ENCODE data around the gene DMD.
"Not testable (repeated sequence)": the region's sequence is repeated elsewhere in the genome, so short reads cannot be mapped to it uniquely, and the experiment has no call there.

The DMD gene

DNA sequence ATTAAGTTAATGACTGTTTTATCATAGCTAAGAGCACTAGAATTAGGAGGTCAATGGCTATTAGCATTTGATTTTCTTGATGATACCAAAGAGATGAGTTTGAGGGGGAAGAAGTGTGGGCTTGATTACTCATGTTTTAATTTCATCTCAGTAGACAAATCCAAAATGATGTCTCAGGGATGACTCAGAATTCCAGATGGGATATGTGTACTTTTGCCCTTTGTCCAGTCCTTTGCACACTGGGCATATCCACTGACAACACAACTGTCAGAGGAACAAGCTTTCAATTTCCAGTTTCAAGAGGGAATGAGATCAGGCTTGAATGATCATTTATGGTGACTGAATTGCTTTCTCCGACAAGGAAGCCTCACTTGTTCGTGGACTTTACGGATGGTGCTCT is 1814.2 kb downstream of the DMD start:
- TF ChIP-seq, protein P1, sequence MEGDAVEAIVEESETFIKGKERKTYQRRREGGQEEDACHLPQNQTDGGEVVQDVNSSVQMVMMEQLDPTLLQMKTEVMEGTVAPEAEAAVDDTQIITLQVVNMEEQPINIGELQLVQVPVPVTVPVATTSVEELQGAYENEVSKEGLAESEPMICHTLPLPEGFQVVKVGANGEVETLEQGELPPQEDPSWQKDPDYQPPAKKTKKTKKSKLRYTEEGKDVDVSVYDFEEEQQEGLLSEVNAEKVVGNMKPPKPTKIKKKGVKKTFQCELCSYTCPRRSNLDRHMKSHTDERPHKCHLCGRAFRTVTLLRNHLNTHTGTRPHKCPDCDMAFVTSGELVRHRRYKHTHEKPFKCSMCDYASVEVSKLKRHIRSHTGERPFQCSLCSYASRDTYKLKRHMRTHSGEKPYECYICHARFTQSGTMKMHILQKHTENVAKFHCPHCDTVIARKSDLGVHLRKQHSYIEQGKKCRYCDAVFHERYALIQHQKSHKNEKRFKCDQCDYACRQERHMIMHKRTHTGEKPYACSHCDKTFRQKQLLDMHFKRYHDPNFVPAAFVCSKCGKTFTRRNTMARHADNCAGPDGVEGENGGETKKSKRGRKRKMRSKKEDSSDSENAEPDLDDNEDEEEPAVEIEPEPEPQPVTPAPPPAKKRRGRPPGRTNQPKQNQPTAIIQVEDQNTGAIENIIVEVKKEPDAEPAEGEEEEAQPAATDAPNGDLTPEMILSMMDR (conservative IDR thresholded peaks at IDR 0.05): no peak
- TF ChIP-seq ZFX (IDR thresholded peaks at IDR 0.05): no peak
- H3K27ac ChIP-seq: no peak overlapping the region

GRCh38 chrX:31392513-31392912 is 1818.8 kb downstream of the DMD start:
- TF ChIP-seq, protein P1 (conservative IDR thresholded peaks at IDR 0.05): no peak
- no peak overlapping the region for H3K27ac ChIP-seq

- TF ChIP-seq, protein P1 (conservative IDR thresholded peaks at IDR 0.05): no peak
- no peak for TF ChIP-seq ZFX (IDR thresholded peaks at IDR 0.05)
- H3K27ac ChIP-seq: no peak overlapping the region
Observed at GRCh38 chrX:31388946-31389345, 1822.4 kb downstream of the DMD start.

GRCh38 chrX:31384471-31384870 is 1826.9 kb downstream of the DMD start:
- TF ChIP-seq, protein P1 (conservative IDR thresholded peaks at IDR 0.05): no peak
- TF ChIP-seq ZFX (IDR thresholded peaks at IDR 0.05): no peak
- H3K27ac ChIP-seq: no peak overlapping the region

DNA sequence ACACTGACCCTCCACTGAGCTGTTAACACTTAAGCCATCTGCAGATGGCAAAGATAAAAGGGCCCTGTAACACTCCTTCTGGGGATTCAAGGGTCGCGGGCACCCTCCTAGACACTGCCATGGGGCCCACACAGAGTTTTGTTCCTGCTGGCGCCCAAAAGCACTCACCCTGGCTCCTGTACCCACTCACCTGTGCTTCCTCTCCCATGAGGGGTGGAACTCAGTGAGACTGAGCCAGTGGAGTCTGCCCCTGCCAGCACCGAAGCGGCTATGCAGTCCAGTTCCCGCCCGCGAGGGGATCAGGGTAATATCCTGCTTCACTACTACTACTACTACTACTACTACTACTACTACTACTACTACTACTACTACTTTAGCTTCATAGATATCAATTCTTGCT is 1827.4 kb downstream of the DMD start:
- TF ChIP-seq, protein P1 (conservative IDR thresholded peaks at IDR 0.05): no peak
- no peak for TF ChIP-seq ZFX (IDR thresholded peaks at IDR 0.05)
- no peak overlapping the region for H3K27ac ChIP-seq

- not testable (repeated sequence) for H3K27ac ChIP-seq
Observed at GRCh38 chrX:31378973-31379372, 1832.4 kb downstream of the DMD start.

DNA sequence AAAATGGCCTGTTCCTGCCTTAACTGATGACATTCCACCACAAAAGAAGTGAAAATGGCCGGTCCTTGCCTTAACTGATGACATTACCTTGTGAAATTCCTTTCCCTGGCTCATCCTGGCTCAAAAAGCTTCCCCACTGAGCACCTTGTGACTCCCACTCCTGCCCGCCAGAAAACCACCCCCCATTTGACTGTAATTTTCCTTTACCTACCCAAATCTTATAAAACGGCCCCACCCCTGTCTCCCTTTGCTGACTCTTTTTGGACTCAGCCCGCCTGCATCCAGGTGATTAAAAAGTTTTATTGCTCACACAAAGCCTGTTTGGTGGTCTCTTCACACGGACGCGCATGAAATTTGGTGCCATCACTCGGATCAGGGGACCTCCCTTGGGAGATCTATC is 1833.5 kb downstream of the DMD start:
- H3K27ac ChIP-seq: peak overlapping the region; percentile 38

DNA sequence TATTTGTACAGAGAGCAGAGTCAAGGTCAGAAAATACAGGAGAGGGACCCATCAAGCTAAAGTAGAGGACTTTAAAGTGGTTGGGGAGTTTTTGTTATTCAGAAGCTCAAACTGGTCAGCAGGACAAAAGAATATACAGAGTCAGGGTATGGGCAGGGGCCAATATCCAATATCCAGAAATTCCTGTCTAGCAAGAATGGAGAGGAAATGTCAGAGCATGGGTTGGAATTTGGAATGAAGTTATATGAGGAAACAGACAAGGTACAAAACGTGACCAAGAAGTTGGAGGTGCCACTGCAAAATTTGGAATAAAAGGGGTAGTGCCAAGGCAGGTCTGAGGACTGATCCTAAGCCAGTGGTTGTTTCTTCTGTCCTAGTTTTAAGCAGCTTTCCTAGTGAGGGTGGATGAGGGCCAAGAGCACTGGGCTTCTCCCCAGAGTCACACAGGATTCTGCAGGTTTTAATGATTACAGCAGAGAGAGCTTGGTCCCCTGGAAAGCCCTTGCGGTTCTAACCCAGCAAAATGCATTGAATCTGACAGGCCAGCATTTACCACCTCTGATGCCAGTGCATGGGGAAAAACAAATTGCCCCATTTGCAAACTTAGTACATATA is 1834.8 kb downstream of the DMD start:
- no peak for TF ChIP-seq ZFX (IDR thresholded peaks at IDR 0.05)
- TF ChIP-seq, protein P1 (conservative IDR thresholded peaks at IDR 0.05): no peak
- peak overlapping the region; percentile 55; the same call in 1 of the 2 replicates for H3K27ac ChIP-seq

All from C4-2B (cell line).